HG03432 (cell line): ENCODE measurements around the gene PRDM10.

Experiments
- ATAC-seq: cut with Tn5 transposase; IDR thresholded peaks from one replicate; pipeline ENCODE4 v1.9.1; 2021; ENCODE audit warnings: mild to moderate bottlenecking, moderate library complexity; ENCODE audit not compliant: unreplicated experiment

Gene PRDM10

GRCh38 chr11:130008326-130008725 lies 5.7 kb upstream of the PRDM10 start:
- ATAC-seq: no peak

- no peak for ATAC-seq
These were observed 4.3 kb upstream of the PRDM10 start for GRCh38 chr11:130006929-130007328.

GRCh38 chr11:130003717-130004001 lies 1.0 kb upstream of the PRDM10 start:
- ATAC-seq: no peak

- peak; percentile 78 for ATAC-seq
These were observed 446 bp upstream of the PRDM10 start for GRCh38 chr11:130002846-130003716.

GRCh38 chr11:130001461-130002351 lies 929 bp downstream of the PRDM10 start:
- ATAC-seq: peak; percentile 32

GRCh38 chr11:130000552-130001176 lies 2.0 kb downstream of the PRDM10 start:
- no peak for ATAC-seq

- ATAC-seq: no peak
These were observed 3.2 kb downstream of the PRDM10 start for GRCh38 chr11:129999407-129999806.

GRCh38 chr11:129998905-129999304 lies 3.7 kb downstream of the PRDM10 start:
- no peak for ATAC-seq

GRCh38 chr11:129998107-129998506 lies 4.5 kb downstream of the PRDM10 start:
- no peak for ATAC-seq

- ATAC-seq: no peak
These were observed 5.1 kb downstream of the PRDM10 start for GRCh38 chr11:129997513-129997912.

- no peak for ATAC-seq
These were observed 6.3 kb downstream of the PRDM10 start for GRCh38 chr11:129996113-129996870.

- no peak for ATAC-seq
These were observed 7.5 kb downstream of the PRDM10 start for GRCh38 chr11:129995163-129995562.

- peak; percentile 84 for ATAC-seq
These were observed 10.3 kb downstream of the PRDM10 start for GRCh38 chr11:129992161-129992944.

GRCh38 chr11:129989149-129989813 lies 13.4 kb downstream of the PRDM10 start:
- no peak for ATAC-seq

GRCh38 chr11:129987950-129988349 lies 14.7 kb downstream of the PRDM10 start:
- ATAC-seq: no peak

- ATAC-seq: no peak
These were observed 16.8 kb downstream of the PRDM10 start for GRCh38 chr11:129985823-129986222.

GRCh38 chr11:129980086-129980485 lies 22.5 kb downstream of the PRDM10 start:
- no peak for ATAC-seq

GRCh38 chr11:129979046-129979605 lies 23.5 kb downstream of the PRDM10 start:
- no peak for ATAC-seq

- ATAC-seq: no peak
These were observed 24.2 kb downstream of the PRDM10 start for GRCh38 chr11:129978447-129978846.
